Spleen (tissue), 7 donors: ENCODE data around the gene CDX1.

Experiments
- POLR2A ChIP-seq, 3 donors: fragments of 450-650 bp; IDR thresholded peaks; one replicate each; pipeline ENCODE4 v1.5.1; 2017; ENCODE audit warnings: antibody characterized with exemption in 3 of 3, mild to moderate bottlenecking in 1 of 3
- POLR2AphosphoS5 ChIP-seq, 3 donors: sonication (generic); formaldehyde crosslinking; IDR thresholded peaks; one replicate each; pipeline ENCODE4 v1.5.1; 2017; ENCODE audit warnings: antibody characterized with exemption in 3 of 3
- TF ChIP-seq, protein P1 (sequence below), 11 experiments: fragments of 200-600 bp in 7 of 11; fragments of 450-650 bp in 4 of 11; sonication (generic) in 4 of 11; IDR thresholded peaks in 8 of 11; conservative IDR thresholded peaks in 3 of 11; 1 replicate in 7 of 11; 2 replicates in 4 of 11; pipeline versions ENCODE4 v1.4.0 to v1.8.0; 2016 to 2021; ENCODE audit warnings: antibody characterized with exemption in 11 of 11, inconsistent platforms in 4 of 11, mild to moderate bottlenecking in 1 of 11
- donor health status: DM: no; HTN: no; CAD: no; lungs with moderate emphysema.
- donor health status: DM: no; HTN: no; CAD: no.
- donor health status: DM: no; HTN: no; CAD: no.

- no peak for TF ChIP-seq POLR2A (IDR thresholded peaks at IDR 0.05)
- TF ChIP-seq, protein P1, sequence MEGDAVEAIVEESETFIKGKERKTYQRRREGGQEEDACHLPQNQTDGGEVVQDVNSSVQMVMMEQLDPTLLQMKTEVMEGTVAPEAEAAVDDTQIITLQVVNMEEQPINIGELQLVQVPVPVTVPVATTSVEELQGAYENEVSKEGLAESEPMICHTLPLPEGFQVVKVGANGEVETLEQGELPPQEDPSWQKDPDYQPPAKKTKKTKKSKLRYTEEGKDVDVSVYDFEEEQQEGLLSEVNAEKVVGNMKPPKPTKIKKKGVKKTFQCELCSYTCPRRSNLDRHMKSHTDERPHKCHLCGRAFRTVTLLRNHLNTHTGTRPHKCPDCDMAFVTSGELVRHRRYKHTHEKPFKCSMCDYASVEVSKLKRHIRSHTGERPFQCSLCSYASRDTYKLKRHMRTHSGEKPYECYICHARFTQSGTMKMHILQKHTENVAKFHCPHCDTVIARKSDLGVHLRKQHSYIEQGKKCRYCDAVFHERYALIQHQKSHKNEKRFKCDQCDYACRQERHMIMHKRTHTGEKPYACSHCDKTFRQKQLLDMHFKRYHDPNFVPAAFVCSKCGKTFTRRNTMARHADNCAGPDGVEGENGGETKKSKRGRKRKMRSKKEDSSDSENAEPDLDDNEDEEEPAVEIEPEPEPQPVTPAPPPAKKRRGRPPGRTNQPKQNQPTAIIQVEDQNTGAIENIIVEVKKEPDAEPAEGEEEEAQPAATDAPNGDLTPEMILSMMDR (IDR thresholded peaks at IDR 0.05 in 8 of 11, conservative IDR thresholded peaks at IDR 0.05 in 3 of 11) = no peak
- no peak for TF ChIP-seq POLR2AphosphoS5 (IDR thresholded peaks at IDR 0.05)
Measured at GRCh38 chr5:150186137-150186536, 19.6 kb downstream of the CDX1 start.
